Activated B cell treated with CpG ODN at 0.5 μM for 24 hours (primary cell): ENCODE data around the gene ASB2. TPM values are rescaled to one million over a fixed set of nuclear protein-coding genes. Genes with fewer than 3 reads are reported as not detected.

Experiments
- ATAC-seq: fragments of 200-7000 bp; cut with Tn5 transposase; one replicate; pipeline ENCODE4 v1.10.0; 2021; ENCODE audit warnings: low read depth, mild to moderate bottlenecking, moderate library complexity
- CTCF ChIA-PET: fragments of 350-600 bp; sonication (Branson Sonifier 250); formaldehyde crosslinking; loops from one replicate; lab custom pipeline; 2021; ENCODE audit warnings: antibody characterized with exemption; lab: Charles Lee
- POLR2A ChIA-PET: fragments of 350-600 bp; sonication (Branson Sonifier 250); formaldehyde crosslinking; loops from one replicate; lab custom pipeline; 2021; ENCODE audit warnings: antibody characterized with exemption; lab: Charles Lee
- DNase-seq: peaks from one replicate; pipeline ENCODE4 v3.0.0; 2022
- H3K27ac Mint-ChIP-seq: one replicate; pipeline ENCODE4 v1.8.0; 2020; ENCODE audit warnings: mixed read lengths
- H3K27me3 Mint-ChIP-seq: one replicate; pipeline ENCODE4 v1.8.0; 2021; ENCODE audit warnings: mixed read lengths
- H3K36me3 Mint-ChIP-seq: one replicate; pipeline ENCODE4 v1.8.0; 2021; ENCODE audit warnings: low read depth, mixed read lengths
- H3K4me1 Mint-ChIP-seq: one replicate; pipeline ENCODE4 v1.8.0; 2021; ENCODE audit warnings: mixed read lengths
- H3K4me3 Mint-ChIP-seq: one replicate; pipeline ENCODE4 v1.8.0; 2020; ENCODE audit warnings: mild to moderate bottlenecking, mixed read lengths
- H3K9me3 Mint-ChIP-seq: one replicate; pipeline ENCODE4 v1.8.0; 2020; ENCODE audit warnings: mixed read lengths
- CTCF ChIP-seq: fragments of 200-600 bp; IDR thresholded peaks from one replicate; pipeline ENCODE4 v1.8.0; 2022; ENCODE audit warnings: antibody characterized with exemption, mild to moderate bottlenecking
- intact Hi-C: fragments of 100-400 bp; cut with micrococcal nuclease; formaldehyde crosslinking; loops from one replicate; pipeline ENCODE4 v1.15.1; 2024
- total RNA-seq: library from RNA; stranded (reverse); gene quantifications from 2 replicates; pipeline ENCODE4 v1.2.3, GENCODE V29; 2022

ASB2 gene
- total RNA-seq, 1 donor from 2014 or later = 3.1 TPM

GRCh38 chr14:93960108-93960475 is 16.3 kb downstream of the ASB2 start:
- TF ChIP-seq CTCF = no peak
- ChIA-PET POLR2A (interaction anchor here (1.9 to 7.2 kb wide), 3 partner anchors 10 to 20 kb away, joined by 12 to 133 read pairs (median 16); no protein-coding TSS in a partner anchor), CTCF (interaction anchor here (2.3 to 12.0 kb wide), 3 partner anchors 8 to 21 kb away, joined by 10 to 126 read pairs (median 34); no protein-coding TSS in a partner anchor)
- DNase-seq = no peak
- H3K36me3 Mint-ChIP-seq = no peaks in the 10 kb centered on the region
- H3K4me3 Mint-ChIP-seq = no peak overlapping the region
- H3K9me3 Mint-ChIP-seq = no peaks in the 10 kb centered on the region
- peak overlapping the region; percentile 93 for H3K27ac Mint-ChIP-seq
- no peak for ATAC-seq
- peaks cover 95% of the 10 kb centered on the region for H3K4me1 Mint-ChIP-seq
- intact Hi-C loops = no loop called here
- H3K27me3 Mint-ChIP-seq = no peaks in the 10 kb centered on the region

- Mint-ChIP-seq H3K27ac (peak overlapping the region; percentile 93), H3K36me3 (no peaks in the 10 kb centered on the region), H3K4me1 (peaks cover 95% of the 10 kb centered on the region), H3K9me3 (no peaks in the 10 kb centered on the region), H3K27me3 (no peaks in the 10 kb centered on the region), H3K4me3 (peak overlapping the region; percentile 80)
- intact Hi-C loops = loop anchor here (1.0 to 5.0 kb wide), 8 partner anchors 8 to 1282 kb away; partner anchors contain the start of genes DDX24 and IFI27L1
- peak; percentile 75 for ATAC-seq
- ChIA-PET POLR2A (interaction anchor here (1.0 to 7.2 kb wide), 7 partner anchors 11 to 41 kb away, joined by 3 to 133 read pairs (median 6); no protein-coding TSS in a partner anchor), CTCF (interaction anchor here (2.3 to 12.0 kb wide), 3 partner anchors 9 to 21 kb away, joined by 10 to 126 read pairs (median 34); no protein-coding TSS in a partner anchor)
- peak; percentile 81 for DNase-seq
- no peak for TF ChIP-seq CTCF
Observed at GRCh38 chr14:93959239-93960107, 16.9 kb downstream of the ASB2 start.

GRCh38 chr14:93958567-93959238 is 17.7 kb downstream of the ASB2 start:
- Mint-ChIP-seq H3K4me3 (peak overlapping the region; percentile 80), H3K27ac (peak overlapping the region; percentile 93)
- ATAC-seq = no peak

GRCh38 chr14:93957751-93958566 is 18.4 kb downstream of the ASB2 start:
- POLR2A ChIA-PET = interaction anchor here (1.0 to 7.2 kb wide), 5 partner anchors 12 to 20 kb away, joined by 4 to 133 read pairs (median 12); no protein-coding TSS in a partner anchor

More at GRCh38 chr14:93958567-93959238, 17.7 kb downstream of the ASB2 start:
- DNase-seq = no peak
- no peaks in the 10 kb centered on the region for H3K9me3 Mint-ChIP-seq
- ChIA-PET POLR2A (interaction anchor here (1.0 to 7.2 kb wide), 7 partner anchors 11 to 42 kb away, joined by 3 to 133 read pairs (median 6); no protein-coding TSS in a partner anchor), CTCF (interaction anchor here (2.3 to 12.0 kb wide), 3 partner anchors 10 to 20 kb away, joined by 10 to 126 read pairs (median 34); no protein-coding TSS in a partner anchor)
- H3K4me1 Mint-ChIP-seq = peaks cover 95% of the 10 kb centered on the region
- no peaks in the 10 kb centered on the region for H3K36me3 Mint-ChIP-seq
- TF ChIP-seq CTCF = no peak
- intact Hi-C loops = loop anchor here (1.0 to 5.0 kb wide), 8 partner anchors 9 to 1281 kb away; partner anchors contain the start of genes DDX24 and IFI27L1
- H3K27me3 Mint-ChIP-seq = no peaks in the 10 kb centered on the region

More at GRCh38 chr14:93957751-93958566, 18.4 kb downstream of the ASB2 start:
- H3K4me3 Mint-ChIP-seq = no peak overlapping the region
- intact Hi-C loops = loop anchor here (2.0 to 5.0 kb wide), 4 partner anchors 44 to 1281 kb away; partner anchors contain the start of genes DDX24 and IFI27L1
- H3K27me3 Mint-ChIP-seq = no peaks in the 10 kb centered on the region
- H3K9me3 Mint-ChIP-seq = no peaks in the 10 kb centered on the region
- ATAC-seq (no peak), DNase-seq (no peak)
- TF ChIP-seq CTCF = no peak
- H3K36me3 Mint-ChIP-seq = no peaks in the 10 kb centered on the region
- H3K27ac Mint-ChIP-seq = peak overlapping the region; percentile 93
- peaks cover 94% of the 10 kb centered on the region for H3K4me1 Mint-ChIP-seq
- CTCF ChIA-PET = interaction anchor here (2.3 to 12.0 kb wide), 4 partner anchors 11 to 19 kb away, joined by 10 to 126 read pairs (median 25); no protein-coding TSS in a partner anchor
